Measurements from ENCODE around the gene LTBP4. TPM values are rescaled to one million over a fixed set of nuclear protein-coding genes. Genes with fewer than 3 reads are reported as not detected.
"Not testable (repeated sequence)": the region's sequence is repeated elsewhere in the genome, so short reads cannot be mapped to it uniquely, and the experiment has no call there.

Gene LTBP4
- total RNA-seq, 1 donor from 2014 or later = 75.1 TPM

DNA sequence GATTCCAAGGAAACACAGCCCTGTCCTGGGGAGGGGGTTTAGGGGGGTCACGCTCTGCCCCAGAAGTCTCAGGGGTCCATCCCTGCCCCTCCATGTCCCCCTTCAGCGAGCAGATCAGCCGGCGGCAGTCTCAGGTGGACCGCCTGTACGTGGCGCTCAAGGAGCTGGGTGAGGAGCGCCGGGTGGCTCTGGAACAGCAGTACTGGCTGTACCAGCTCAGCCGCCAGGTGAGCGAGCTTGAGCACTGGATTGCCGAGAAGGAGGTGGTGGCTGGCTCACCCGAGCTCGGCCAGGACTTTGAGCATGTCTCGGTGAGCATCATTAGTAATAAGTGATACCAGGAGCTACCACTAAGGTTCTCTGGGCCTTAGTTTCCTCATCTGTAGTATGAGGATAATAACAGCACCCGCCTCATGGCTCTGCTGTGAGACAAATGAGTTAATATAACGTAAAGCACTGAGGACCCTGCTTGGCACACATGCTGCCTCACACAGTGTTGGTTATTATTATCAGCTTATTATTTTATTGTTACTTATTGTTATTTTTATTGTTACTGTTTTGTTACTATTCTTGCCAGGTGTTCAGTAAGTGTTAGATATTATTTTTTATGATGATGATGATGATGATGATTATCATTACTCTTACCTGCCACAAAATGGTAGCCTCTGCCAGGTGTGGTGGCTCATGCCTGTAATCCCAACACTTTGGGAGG, 45.0 kb upstream of the LTBP4 start:
- Mint-ChIP-seq H3K9me3 (no peaks in the 10 kb centered on the region), H3K36me3 (ENCODE audit: low read depth) (no peaks in the 10 kb centered on the region), H3K27me3 (peaks cover 41% of the 10 kb centered on the region), H3K27ac (no peak overlapping the region), H3K4me3 (no peak overlapping the region), H3K4me1 (no peaks in the 10 kb centered on the region)
- no peak for DNase-seq
- no peak for ATAC-seq (ENCODE audit: low read depth)
- ChIA-PET POLR2A (interaction anchor here (0.6 kb wide), 2 partner anchors 100 to 216 kb away, joined by 5 to 7 read pairs; no protein-coding TSS in a partner anchor), CTCF (interaction anchor here (1.7 kb wide), 1 partner anchor 79 kb away, joined by 4 read pairs; no protein-coding TSS in a partner anchor)
- intact Hi-C loops (cut with micrococcal nuclease) = no loop called here
- TF ChIP-seq, protein P1, sequence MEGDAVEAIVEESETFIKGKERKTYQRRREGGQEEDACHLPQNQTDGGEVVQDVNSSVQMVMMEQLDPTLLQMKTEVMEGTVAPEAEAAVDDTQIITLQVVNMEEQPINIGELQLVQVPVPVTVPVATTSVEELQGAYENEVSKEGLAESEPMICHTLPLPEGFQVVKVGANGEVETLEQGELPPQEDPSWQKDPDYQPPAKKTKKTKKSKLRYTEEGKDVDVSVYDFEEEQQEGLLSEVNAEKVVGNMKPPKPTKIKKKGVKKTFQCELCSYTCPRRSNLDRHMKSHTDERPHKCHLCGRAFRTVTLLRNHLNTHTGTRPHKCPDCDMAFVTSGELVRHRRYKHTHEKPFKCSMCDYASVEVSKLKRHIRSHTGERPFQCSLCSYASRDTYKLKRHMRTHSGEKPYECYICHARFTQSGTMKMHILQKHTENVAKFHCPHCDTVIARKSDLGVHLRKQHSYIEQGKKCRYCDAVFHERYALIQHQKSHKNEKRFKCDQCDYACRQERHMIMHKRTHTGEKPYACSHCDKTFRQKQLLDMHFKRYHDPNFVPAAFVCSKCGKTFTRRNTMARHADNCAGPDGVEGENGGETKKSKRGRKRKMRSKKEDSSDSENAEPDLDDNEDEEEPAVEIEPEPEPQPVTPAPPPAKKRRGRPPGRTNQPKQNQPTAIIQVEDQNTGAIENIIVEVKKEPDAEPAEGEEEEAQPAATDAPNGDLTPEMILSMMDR (IDR thresholded peaks at IDR 0.05) = no peak

GRCh38 chr19:40556953-40557530, 44.1 kb upstream of the LTBP4 start:
- POLR2A ChIA-PET = interaction anchor here (0.6 kb wide), 2 partner anchors 99 to 215 kb away, joined by 5 to 7 read pairs; no protein-coding TSS in a partner anchor
- no peak overlapping the region for H3K27ac Mint-ChIP-seq
- DNase-seq = no peak

GRCh38 chr19:40559394-40559793, 41.8 kb upstream of the LTBP4 start:
- Mint-ChIP-seq H3K9me3 (no peaks in the 10 kb centered on the region), H3K27me3 (peaks cover 41% of the 10 kb centered on the region), H3K4me1 (no peaks in the 10 kb centered on the region), H3K27ac (no peak overlapping the region), H3K36me3 (ENCODE audit: low read depth) (no peaks in the 10 kb centered on the region), H3K4me3 (no peak overlapping the region)
- CTCF ChIA-PET = interaction anchor here (1.2 kb wide), 1 partner anchor 11 kb away, joined by 3 read pairs; no protein-coding TSS in a partner anchor
- no peak for ATAC-seq (ENCODE audit: low read depth)
- intact Hi-C loops (cut with micrococcal nuclease) = no loop called here
- POLR2A ChIA-PET = no interaction called here
- TF ChIP-seq, protein P1 (IDR thresholded peaks at IDR 0.05) = no peak
- DNase-seq = no peak

More at GRCh38 chr19:40556953-40557530, 44.1 kb upstream of the LTBP4 start:
- no peak for ATAC-seq (ENCODE audit: low read depth)
- Mint-ChIP-seq H3K9me3 (no peaks in the 10 kb centered on the region), H3K4me3 (no peak overlapping the region), H3K36me3 (ENCODE audit: low read depth) (no peaks in the 10 kb centered on the region), H3K4me1 (no peaks in the 10 kb centered on the region), H3K27me3 (peaks cover 45% of the 10 kb centered on the region)
- TF ChIP-seq, protein P1 (IDR thresholded peaks at IDR 0.05) = no peak
- CTCF ChIA-PET = interaction anchor here (1.7 kb wide), 1 partner anchor 78 kb away, joined by 4 read pairs; no protein-coding TSS in a partner anchor
- intact Hi-C loops (cut with micrococcal nuclease) = no loop called here

DNA sequence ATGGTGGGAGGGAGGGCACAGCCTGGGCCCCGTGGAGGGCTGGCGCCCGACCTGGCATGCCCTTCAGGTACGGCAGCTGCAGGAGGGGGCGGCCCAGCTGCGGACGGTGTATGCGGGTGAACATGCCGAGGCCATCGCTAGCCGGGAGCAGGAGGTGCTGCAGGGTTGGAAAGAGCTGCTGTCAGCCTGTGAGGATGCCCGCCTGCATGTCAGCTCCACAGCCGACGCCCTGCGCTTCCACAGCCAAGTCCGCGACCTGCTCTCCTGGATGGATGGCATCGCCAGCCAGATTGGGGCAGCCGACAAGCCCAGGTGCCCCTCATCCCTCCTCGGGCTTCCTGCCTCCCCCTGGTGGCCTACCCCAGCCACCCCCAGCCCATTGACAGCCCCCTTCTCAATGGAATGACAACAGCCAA, 41.1 kb upstream of the LTBP4 start:
- ChIA-PET POLR2A (no interaction called here), CTCF (no interaction called here)
- no peak for DNase-seq
- intact Hi-C loops (cut with micrococcal nuclease) = no loop called here
- peaks cover 38% of the 10 kb centered on the region for H3K27me3 Mint-ChIP-seq
- no peak for ATAC-seq (ENCODE audit: low read depth)
- no peaks in the 10 kb centered on the region for H3K4me1 Mint-ChIP-seq
- TF ChIP-seq, protein P1 (IDR thresholded peaks at IDR 0.05) = no peak
- no peaks in the 10 kb centered on the region for H3K9me3 Mint-ChIP-seq
- no peak overlapping the region for H3K4me3 Mint-ChIP-seq
- H3K36me3 Mint-ChIP-seq (ENCODE audit: low read depth) = no peaks in the 10 kb centered on the region
- no peak overlapping the region for H3K27ac Mint-ChIP-seq

GRCh38 chr19:40561947-40562346, 39.2 kb upstream of the LTBP4 start:
- CTCF ChIA-PET = interaction anchor here (0.9 kb wide), 1 partner anchor 19 kb away, joined by 3 read pairs; no protein-coding TSS in a partner anchor
- intact Hi-C loops (cut with micrococcal nuclease) = no loop called here
- Mint-ChIP-seq H3K4me1 (no peaks in the 10 kb centered on the region), H3K4me3 (no peak overlapping the region), H3K9me3 (no peaks in the 10 kb centered on the region), H3K27me3 (peaks cover 43% of the 10 kb centered on the region), H3K27ac (no peak overlapping the region), H3K36me3 (ENCODE audit: low read depth) (no peaks in the 10 kb centered on the region)
- no peak for DNase-seq
- POLR2A ChIA-PET = no interaction called here
- no peak for ATAC-seq (ENCODE audit: low read depth)
- TF ChIP-seq, protein P1 (IDR thresholded peaks at IDR 0.05) = no peak

- H3K4me1 Mint-ChIP-seq; H3K27ac Mint-ChIP-seq; ATAC-seq (ENCODE audit: low read depth); intact Hi-C loops (cut with micrococcal nuclease); H3K4me3 Mint-ChIP-seq; DNase-seq; POLR2A ChIA-PET; CTCF ChIA-PET; H3K36me3 Mint-ChIP-seq (ENCODE audit: low read depth); H3K9me3 Mint-ChIP-seq: not testable (repeated sequence)
- peaks cover 44% of the 10 kb centered on the region for H3K27me3 Mint-ChIP-seq
Measured at GRCh38 chr19:40564535-40564934, 36.6 kb upstream of the LTBP4 start.

Measured in activated B cell treated with CpG ODN at 0.5 μM for 24 hours (primary cell).